Lower lobe of right lung (tissue), 2 donors: ENCODE data around the gene UBE3C. TPM values are rescaled to one million over a fixed set of nuclear protein-coding genes. Genes with fewer than 3 reads are reported as not detected.

Source experiments
- ATAC-seq, 2 donors: fragments of 200-7000 bp; cut with Tn5 transposase; one replicate each; pipeline ENCODE4 v1.9.1; 2020 to 2022; ENCODE audit warnings: mild to moderate bottlenecking in 2 of 2, moderate library complexity in 2 of 2
- DNase-seq: peaks from one replicate; pipeline ENCODE4 v3.0.0-alpha.2; 2020
- H3K27ac ChIP-seq: fragments of 200-600 bp; one replicate; pipeline ENCODE4 v1.8.0; 2022
- H3K27me3 ChIP-seq: fragments of 200-600 bp; one replicate; pipeline ENCODE4 v1.8.0; 2022; ENCODE audit warnings: low read depth
- H3K36me3 ChIP-seq: fragments of 200-600 bp; one replicate; pipeline ENCODE4 v1.8.0; 2022; ENCODE audit warnings: mild to moderate bottlenecking
- H3K4me1 ChIP-seq: fragments of 200-600 bp; one replicate; pipeline ENCODE4 v1.8.0; 2022
- H3K4me3 ChIP-seq: fragments of 200-600 bp; one replicate; pipeline ENCODE4 v1.8.0; 2022; ENCODE audit warnings: mild to moderate bottlenecking
- H3K9me3 ChIP-seq: fragments of 200-600 bp; one replicate; pipeline ENCODE4 v1.8.0; 2022
- intact Hi-C: fragments of 100-400 bp; cut with DNase I; formaldehyde crosslinking; loops from one replicate; pipeline ENCODE4 v1.11.0; 2022
- total RNA-seq: library from RNA; stranded (reverse); fragmentation: NEBNext Ultra II Directional; extraction: Animal tissue kit (Norgen Biotek cat#: 25700); gene quantifications from one replicate; pipeline ENCODE4 v1.2.1, GENCODE V29; 2021
- TF ChIP-seq, protein P1 (sequence below): fragments of 200-600 bp; IDR thresholded peaks from one replicate; pipeline ENCODE4 v1.8.0; 2022; ENCODE audit warnings: antibody characterized with exemption, mild to moderate bottlenecking
- donor health status: DM: no; HTN: yes; CAD: no; lungs with severe emphysema.

The UBE3C gene
- total RNA-seq, 1 donor from 2014 or later = 55.7 TPM

DNA sequence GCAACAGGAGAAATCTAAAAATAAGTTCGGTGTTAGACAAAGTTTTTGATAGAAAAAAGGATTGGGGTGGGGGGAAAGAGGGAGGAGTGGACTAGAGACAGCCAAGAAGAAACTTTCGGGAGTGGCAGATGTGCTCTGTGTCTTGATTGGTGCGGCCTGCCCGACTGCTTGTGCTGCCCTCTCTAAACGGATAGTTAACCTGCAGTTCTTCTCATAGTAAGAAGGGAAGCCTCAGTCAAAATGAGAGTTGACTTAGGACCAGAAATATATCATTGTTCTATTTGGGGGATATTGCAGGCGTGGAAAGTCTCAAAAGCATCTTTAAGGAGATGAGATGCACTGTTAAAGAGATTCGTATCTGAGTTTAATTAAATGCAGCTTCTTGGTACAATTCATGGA is 39.3 kb downstream of the UBE3C start:
- no peak overlapping the region for H3K4me3 ChIP-seq
- H3K9me3 ChIP-seq = no peaks in the 10 kb centered on the region
- intact Hi-C loops = no loop called here
- no peaks in the 10 kb centered on the region for H3K4me1 ChIP-seq
- peaks cover 100% of the 10 kb centered on the region for H3K36me3 ChIP-seq
- TF ChIP-seq, protein P1, sequence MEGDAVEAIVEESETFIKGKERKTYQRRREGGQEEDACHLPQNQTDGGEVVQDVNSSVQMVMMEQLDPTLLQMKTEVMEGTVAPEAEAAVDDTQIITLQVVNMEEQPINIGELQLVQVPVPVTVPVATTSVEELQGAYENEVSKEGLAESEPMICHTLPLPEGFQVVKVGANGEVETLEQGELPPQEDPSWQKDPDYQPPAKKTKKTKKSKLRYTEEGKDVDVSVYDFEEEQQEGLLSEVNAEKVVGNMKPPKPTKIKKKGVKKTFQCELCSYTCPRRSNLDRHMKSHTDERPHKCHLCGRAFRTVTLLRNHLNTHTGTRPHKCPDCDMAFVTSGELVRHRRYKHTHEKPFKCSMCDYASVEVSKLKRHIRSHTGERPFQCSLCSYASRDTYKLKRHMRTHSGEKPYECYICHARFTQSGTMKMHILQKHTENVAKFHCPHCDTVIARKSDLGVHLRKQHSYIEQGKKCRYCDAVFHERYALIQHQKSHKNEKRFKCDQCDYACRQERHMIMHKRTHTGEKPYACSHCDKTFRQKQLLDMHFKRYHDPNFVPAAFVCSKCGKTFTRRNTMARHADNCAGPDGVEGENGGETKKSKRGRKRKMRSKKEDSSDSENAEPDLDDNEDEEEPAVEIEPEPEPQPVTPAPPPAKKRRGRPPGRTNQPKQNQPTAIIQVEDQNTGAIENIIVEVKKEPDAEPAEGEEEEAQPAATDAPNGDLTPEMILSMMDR = no peak
- H3K27me3 ChIP-seq = no peaks in the 10 kb centered on the region
- H3K27ac ChIP-seq = no peak overlapping the region
- DNase-seq (no peak), ATAC-seq (no peak)

DNA sequence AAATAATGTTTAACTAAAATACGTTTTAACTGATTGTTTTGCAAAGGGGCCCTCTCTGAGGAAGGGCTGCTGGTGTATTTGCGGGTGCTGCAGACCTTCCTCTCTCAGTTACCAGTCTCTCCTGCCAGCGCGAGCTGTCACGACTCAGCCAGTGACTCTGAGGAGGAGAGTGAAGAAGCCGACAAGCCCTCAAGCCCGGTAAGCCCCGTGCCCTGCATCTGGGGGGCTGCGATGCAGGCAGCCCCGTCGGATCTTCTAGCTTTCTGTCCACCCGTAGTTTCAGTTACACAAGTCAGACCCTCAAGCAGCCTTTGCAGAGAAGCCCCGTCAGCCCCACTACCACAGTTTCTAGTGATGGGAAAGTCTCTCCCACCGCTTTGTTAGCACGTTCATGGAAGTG is 45.1 kb downstream of the UBE3C start:
- H3K27me3 ChIP-seq = no peaks in the 10 kb centered on the region
- ATAC-seq (no peak), DNase-seq (no peak)
- no peak overlapping the region for H3K27ac ChIP-seq
- H3K9me3 ChIP-seq = no peaks in the 10 kb centered on the region
- TF ChIP-seq, protein P1 = no peak
- H3K36me3 ChIP-seq = peaks cover 100% of the 10 kb centered on the region
- H3K4me1 ChIP-seq = no peaks in the 10 kb centered on the region
- intact Hi-C loops = no loop called here
- no peak overlapping the region for H3K4me3 ChIP-seq

DNA sequence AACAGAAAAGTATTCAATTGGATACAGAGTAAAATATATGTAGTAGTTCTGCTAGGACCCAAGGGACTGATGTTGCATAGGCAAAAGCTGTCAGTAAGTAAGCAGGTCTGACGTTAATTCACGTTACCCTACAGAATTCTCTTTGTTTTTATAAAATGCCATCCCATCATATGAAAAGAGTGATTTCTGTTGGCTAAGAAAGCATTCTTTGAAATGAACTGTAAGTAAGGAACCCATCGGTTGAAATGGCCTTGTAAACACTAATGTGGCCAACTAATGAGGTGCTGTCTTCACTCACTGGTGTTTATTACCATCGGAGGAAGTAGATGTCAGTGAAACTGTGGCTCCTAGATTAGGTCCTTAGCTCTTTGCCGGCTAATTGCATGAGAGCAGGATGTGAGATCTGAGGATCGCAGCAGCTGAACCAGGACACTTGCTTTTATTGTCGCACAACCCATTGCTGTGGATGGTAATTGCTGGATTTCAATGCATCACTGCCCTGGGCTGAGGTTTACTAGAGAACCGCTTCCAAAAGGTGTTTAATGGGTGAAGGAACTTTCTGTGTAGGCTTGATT is 49.5 kb downstream of the UBE3C start:
- no peak overlapping the region for H3K27ac ChIP-seq
- H3K4me3 ChIP-seq = no peak overlapping the region
- TF ChIP-seq, protein P1 = no peak
- H3K27me3 ChIP-seq = no peaks in the 10 kb centered on the region
- no peaks in the 10 kb centered on the region for H3K9me3 ChIP-seq
- peaks cover 100% of the 10 kb centered on the region for H3K36me3 ChIP-seq
- no peak for DNase-seq
- intact Hi-C loops = no loop called here
- no peak for ATAC-seq
- H3K4me1 ChIP-seq = no peaks in the 10 kb centered on the region

DNA sequence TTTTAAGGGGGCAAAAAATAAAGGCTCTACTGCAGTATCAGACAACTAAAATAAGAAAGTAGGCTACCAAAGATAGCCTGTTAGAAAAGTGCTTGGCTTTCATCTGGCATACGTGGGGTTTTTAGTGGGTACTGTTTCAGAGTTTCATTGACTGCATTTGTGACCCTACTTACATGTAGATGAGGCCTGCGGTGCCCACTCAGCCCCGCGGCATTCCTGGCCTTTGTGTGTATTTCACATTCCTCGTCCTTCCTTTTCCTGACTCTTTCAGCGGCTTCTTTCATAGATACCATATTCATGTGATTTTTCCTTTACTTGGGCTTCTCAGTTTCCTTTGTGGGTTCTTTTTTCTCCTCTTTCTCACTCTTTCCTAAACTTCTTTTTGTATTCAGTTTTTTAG is 50.7 kb downstream of the UBE3C start:
- intact Hi-C loops = no loop called here
- no peaks in the 10 kb centered on the region for H3K9me3 ChIP-seq
- TF ChIP-seq, protein P1 = no peak
- H3K4me1 ChIP-seq = no peaks in the 10 kb centered on the region
- ATAC-seq = no peak
- H3K27ac ChIP-seq = no peak overlapping the region
- DNase-seq = no peak
- no peaks in the 10 kb centered on the region for H3K27me3 ChIP-seq
- peaks cover 99% of the 10 kb centered on the region for H3K36me3 ChIP-seq
- H3K4me3 ChIP-seq = no peak overlapping the region

DNA sequence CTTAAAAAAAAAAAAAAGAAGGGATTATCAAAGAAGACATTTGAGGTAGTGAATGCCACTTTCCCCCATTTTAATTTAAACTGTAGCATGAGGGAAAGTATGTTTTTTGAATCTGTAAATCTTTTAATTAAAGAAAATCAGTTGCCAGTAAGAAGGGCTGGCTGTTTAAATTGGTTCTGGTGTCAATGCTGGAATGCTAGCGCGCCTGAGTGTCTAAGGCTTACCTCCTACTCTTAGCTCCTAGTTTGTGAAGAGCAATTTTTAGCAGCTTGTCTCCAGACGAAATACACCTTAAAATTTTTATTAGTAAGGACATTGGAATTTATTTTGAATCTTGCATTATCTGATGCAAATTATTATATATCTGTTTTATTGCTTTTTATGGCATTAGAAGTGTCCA is 54.1 kb downstream of the UBE3C start:
- intact Hi-C loops = no loop called here
- Histone ChIP-seq H3K4me1 (no peaks in the 10 kb centered on the region), H3K9me3 (no peaks in the 10 kb centered on the region), H3K27me3 (no peaks in the 10 kb centered on the region), H3K4me3 (no peak overlapping the region), H3K36me3 (peaks cover 97% of the 10 kb centered on the region), H3K27ac (no peak overlapping the region)
- DNase-seq = no peak
- TF ChIP-seq, protein P1 = no peak
- no peak for ATAC-seq
